HFF-Myc (cell line): ENCODE results near the gene GMCL2.

Experiments
- DNase-seq: peaks from one replicate; pipeline ENCODE4 v3.0.0-alpha.2; 2011; ENCODE audit warnings: low read depth; ENCODE audit errors: extremely low read depth
- H3K4me3 ChIP-seq: replicated peaks from 2 replicates; pipeline ENCODE4 v1.5.1; 2011; ENCODE audit warnings: low read depth, mild to moderate bottlenecking, control low read depth, low read length
- CTCF ChIP-seq: IDR thresholded peaks from 2 replicates; pipeline ENCODE4 v1.5.1; 2012; ENCODE audit warnings: mild to moderate bottlenecking, low read depth, low read length, control low read depth; ENCODE audit errors: missing control alignments

The GMCL2 gene, protein sequence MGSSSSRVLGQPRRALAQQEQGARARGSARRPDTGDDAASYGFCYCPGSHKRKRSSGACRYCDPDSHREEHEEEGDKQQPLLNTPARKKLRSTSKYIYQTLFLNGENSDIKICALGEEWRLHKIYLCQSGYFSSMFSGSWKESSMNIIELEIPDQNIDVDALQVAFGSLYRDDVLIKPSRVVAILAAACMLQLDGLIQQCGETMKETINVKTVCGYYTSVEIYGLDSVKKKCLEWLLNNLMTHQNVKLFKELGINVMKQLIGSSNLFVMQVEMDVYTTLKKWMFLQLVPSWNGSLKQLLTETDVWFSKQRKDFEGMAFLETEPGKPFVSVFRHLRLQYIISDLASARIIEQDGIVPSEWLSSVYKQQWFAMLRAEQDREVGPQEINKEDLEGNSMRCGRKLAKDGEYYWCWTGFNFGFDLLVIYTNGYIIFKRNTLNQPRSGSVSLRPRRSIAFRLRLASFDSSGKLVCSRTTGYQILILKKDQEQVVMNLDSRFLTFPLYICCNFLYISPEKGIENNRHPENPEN

DNA sequence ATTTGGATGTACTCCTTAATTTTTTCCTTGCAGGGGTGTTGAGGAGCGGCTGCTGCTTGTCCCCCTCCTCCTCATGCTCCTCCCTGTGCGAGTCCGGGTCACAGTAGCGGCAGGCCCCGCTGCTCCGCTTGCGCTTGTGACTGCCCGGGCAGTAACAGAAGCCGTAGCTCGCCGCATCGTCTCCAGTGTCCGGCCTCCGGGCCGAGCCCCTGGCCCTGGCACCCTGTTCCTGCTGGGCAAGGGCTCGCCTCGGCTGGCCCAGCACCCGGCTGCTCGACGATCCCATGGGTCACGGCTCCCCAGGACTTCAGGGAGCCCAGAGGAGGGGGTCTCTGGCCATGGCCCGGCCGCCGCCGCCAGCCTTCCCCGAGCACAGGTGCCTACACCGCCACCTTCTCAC is at the start of gene GMCL2:
Gene GMCL2, minus strand, starts transcription at position 358 of the 400 bp plus-strand sequence. Its CDS starts 72 bp downstream, at position 286.
- no peak for DNase-seq
- no peak for TF ChIP-seq CTCF
- no peak within 1 kb of the TSS for H3K4me3 ChIP-seq

- no peak overlapping the region for H3K4me3 ChIP-seq
- TF ChIP-seq CTCF, result no peak
- DNase-seq, result no peak
These were observed 49.5 kb upstream of the GMCL2 start for GRCh38 chr5:178236679-178237078.

DNA sequence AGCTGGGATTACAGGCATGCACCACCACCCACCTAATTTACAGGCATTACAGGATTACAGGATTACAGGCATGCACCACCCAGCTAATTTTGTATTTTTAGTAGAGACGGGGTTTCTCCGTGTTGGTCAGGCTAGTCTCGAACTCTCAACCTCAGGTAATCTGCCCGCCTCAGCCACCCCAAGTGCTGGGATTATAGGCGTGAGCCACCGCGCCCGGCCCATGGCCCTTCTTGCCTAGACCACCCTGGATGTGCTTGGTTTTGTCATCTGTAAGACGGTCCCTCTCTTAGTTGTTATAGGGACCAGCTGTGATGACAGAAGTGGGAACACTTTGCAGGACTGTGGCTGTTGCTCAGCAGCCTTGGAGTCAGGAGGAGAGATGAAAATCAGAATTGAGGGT is 49.0 kb upstream of the GMCL2 start:
- no peak overlapping the region for H3K4me3 ChIP-seq
- no peak for TF ChIP-seq CTCF
- no peak for DNase-seq

- no peak overlapping the region for H3K4me3 ChIP-seq
- no peak for TF ChIP-seq CTCF
- no peak for DNase-seq
These were observed 48.4 kb upstream of the GMCL2 start for GRCh38 chr5:178235588-178235974.

- no peak for DNase-seq
- peak; percentile 83 for TF ChIP-seq CTCF
- H3K4me3 ChIP-seq, result no peak overlapping the region
These were observed 47.8 kb upstream of the GMCL2 start for GRCh38 chr5:178234750-178235587.

GRCh38 chr5:178234121-178234749 is 47.1 kb upstream of the GMCL2 start:
- TF ChIP-seq CTCF, result no peak
- H3K4me3 ChIP-seq, result no peak overlapping the region
- DNase-seq, result no peak
